Inflammatory macrophage treated with lipopolysaccharide for 4 hours (primary cell): ENCODE data around the gene OFD1.
A peak's percentile ranks its signal among the peaks of the same experiment; 100 is the strongest.
"Not testable (repeated sequence)": the region's sequence is repeated elsewhere in the genome, so short reads cannot be mapped to it uniquely, and the experiment has no call there.

Source experiments
- DNase-seq: peaks from one replicate; pipeline ENCODE4 v3.0.0-alpha.2; 2020

OFD1 gene

DNA sequence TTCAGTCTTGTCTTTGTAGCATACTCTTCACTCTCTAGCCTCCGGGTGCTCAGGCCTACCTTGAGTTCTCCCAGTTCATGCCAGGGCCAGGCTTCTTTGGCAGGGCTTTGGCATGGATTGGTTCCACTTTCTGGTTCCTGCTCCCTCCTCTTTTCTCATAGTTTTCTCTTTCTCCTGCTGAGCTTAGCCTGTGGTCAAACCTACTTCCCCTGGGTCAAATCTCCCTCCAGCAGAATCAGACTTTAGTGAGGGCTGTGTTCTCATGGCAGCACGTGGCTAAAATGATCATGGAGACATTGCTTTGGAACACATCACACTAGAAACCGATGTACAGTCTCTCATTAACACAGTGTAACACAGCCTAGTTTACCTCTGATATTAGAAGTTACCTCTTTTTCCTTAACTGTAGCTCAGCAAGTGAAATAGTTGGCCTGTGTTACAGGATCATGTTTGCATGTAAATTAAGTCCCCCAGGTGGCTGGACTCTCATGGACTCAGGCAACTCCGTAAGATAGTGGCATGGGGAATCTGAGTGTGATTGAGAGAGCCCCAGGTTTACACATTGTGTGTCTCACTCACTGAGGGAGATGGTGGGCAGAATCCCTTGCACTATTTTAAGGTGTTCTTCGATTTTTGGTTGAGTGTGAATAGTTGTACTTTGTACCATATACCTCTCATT is 32.3 kb upstream of the OFD1 start:
- peak; percentile 50 for DNase-seq

DNA sequence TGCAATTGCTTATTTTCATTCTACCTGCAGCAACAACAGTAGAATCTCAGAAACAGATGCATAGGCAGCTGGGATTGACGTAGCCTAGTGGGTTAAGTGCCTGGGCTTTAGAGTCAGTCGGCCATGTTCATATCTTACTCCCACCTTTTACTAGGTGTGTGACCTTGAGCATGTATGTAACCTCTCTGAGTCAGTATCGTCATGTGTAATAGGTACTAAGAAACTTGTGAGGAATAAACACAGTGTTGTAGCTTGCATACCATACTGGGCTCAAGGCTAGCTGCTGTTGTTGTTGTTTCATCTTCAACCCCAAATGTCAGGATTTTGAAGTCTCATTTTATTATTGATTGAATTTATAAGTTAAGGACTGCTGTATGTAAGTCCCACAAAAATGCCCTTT is 31.4 kb upstream of the OFD1 start:
- no peak for DNase-seq

- DNase-seq, result no peak
Measured at GRCh38 chrX:13703589-13703988, 31.0 kb upstream of the OFD1 start.

DNA sequence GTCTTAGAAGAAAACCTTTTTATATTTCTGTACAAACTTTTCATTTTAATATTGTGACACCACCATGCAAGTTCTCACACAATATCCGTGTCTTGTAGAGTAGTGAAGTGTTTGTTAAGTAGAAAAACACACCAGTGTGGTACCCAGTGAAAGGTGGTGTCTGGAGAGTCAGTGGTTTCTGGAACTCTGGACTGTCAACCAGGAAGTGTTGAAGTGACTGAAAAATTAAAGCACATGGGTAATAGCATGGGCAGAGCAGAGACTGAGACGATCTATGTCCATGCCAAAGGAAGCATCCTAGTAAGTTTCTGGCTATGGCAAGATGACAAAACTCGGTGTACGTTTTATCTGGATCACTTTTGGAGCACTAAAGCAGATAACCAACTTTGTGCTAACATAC is 23.4 kb upstream of the OFD1 start:
- DNase-seq, result no peak

DNA sequence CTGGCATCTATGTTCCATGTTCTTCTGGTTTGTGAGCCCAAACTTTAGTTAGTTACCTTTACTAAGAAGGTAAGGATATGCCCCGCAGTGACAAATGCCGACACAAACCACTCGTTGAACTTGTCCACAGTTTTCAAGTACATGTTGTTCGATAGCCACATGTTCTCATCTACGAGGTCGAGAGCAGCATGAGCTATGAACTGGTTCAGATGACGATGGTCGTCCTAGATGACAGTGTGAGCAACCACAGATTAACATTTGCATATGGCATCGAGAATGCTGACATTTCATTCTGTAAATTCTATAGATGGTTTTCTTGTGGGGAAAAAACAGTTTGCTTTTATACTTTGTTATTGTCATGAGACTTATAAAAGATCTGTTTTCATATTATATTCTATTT is 18.1 kb upstream of the OFD1 start:
- no peak for DNase-seq

DNA sequence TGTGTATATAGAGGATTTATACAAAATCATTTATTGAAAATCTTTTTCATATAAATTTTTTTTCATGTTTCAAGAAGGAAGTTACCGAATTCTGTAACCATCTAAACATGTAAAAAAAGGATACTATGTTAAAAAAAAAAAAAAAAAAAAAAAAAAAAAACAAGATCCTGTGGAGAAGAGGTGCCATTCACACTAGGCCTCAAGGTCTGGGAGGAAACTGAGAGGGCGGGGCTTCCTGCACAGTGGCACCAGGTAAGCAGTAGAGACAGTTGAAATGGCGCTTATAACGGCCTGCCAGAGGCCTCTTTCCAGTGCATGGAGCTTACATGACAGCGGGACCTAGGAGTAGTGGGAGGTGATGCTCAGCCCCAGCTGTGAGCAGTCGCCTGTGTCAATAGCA is 17.6 kb upstream of the OFD1 start:
- no peak for DNase-seq

DNA sequence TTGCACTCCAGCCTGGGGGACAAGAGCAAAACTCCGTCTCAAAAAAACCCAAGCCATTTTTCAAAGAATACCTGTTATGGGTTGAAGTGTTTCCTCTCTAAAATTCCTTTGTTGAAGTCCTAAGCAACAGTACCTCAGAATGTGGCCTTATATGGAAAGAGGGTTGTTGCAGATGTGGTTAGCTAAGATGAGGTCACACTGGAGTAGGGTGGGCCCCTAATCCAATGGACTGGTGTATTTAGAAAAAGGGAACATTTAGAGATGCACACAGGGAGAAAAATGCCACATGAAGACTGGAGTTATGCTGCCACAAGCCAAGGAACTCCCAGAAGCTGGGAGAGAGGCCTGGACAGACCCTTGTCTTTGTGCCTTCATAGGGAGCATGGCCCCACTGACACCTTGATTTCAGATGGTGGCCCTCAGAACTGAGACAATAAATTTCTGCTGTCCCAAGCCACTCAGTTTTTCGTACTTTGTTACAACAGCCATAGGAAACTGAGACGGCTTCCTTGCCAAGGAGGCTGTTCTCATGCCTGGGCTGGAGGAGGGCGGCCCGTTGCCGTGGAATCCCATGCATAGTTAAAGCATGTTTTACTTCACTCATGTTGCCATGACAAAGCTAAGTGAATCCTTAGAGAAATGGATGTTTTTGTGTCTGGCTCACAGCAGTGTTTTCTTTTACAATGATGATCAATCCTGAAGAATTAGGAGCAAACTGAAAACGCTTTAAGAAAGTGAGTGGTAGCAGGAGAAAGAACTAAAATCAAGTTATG is 16.7 kb upstream of the OFD1 start:
- DNase-seq, result no peak

GRCh38 chrX:13719192-13719856 is 15.2 kb upstream of the OFD1 start:
- DNase-seq, result no peak

GRCh38 chrX:13721371-13721770 is 13.2 kb upstream of the OFD1 start:
- DNase-seq, result no peak

DNA sequence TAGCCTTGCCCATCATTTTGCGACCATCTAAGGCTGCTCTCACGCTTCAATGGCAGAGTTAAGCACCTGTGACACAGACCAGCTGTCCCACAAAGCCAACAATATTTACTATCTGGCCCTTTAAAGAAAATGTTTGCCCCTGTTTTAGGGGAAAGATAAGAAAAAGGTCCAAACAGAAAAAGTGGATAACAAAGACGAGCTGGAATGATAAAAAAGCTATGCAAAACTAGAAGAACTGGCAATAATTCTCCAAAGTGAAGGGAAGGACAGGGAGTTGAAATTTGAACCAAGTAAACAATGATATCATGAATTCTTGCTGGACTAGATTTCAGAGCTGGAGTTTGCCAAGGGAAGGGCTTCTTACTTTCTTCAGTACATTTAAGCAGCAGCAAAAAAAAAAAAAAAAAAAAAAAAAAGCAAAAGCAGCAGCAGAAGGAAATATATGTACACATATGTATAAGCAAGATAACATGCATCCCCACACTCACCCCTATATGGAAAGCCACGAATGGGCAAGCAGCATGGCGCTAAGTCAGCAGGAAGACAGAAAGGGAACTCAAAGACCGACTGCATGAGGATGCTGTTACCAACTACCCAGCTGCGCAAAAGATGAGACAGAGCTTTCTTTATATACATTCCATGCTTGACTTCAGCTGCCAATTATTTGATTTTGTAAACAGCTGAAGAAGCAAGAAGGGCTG is 12.6 kb upstream of the OFD1 start:
- DNase-seq, result no peak

- not testable (repeated sequence) for DNase-seq
Measured at GRCh38 chrX:13724878-13725277, 9.7 kb upstream of the OFD1 start.

DNA sequence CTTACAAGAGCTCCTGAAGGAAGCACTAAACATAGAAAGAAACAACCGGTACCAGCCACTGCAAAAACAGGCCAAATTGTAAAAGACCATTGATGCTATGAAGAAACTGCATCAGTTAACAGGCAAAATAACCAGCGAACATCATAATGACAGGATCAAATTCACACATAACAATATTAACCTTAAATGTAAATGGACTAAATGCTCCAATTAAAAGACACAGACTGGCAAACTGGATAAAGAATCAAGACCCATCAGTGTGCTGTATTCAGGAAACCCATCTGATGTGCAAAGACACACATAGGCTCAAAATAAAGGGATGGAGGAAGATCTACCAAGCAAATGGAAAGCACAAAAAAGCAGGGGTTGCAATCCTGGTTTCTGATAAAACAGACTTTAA is 8.0 kb upstream of the OFD1 start:
- DNase-seq, result not testable (repeated sequence)

GRCh38 chrX:13730523-13730922 is 4.0 kb upstream of the OFD1 start:
- DNase-seq, result not testable (repeated sequence)

DNA sequence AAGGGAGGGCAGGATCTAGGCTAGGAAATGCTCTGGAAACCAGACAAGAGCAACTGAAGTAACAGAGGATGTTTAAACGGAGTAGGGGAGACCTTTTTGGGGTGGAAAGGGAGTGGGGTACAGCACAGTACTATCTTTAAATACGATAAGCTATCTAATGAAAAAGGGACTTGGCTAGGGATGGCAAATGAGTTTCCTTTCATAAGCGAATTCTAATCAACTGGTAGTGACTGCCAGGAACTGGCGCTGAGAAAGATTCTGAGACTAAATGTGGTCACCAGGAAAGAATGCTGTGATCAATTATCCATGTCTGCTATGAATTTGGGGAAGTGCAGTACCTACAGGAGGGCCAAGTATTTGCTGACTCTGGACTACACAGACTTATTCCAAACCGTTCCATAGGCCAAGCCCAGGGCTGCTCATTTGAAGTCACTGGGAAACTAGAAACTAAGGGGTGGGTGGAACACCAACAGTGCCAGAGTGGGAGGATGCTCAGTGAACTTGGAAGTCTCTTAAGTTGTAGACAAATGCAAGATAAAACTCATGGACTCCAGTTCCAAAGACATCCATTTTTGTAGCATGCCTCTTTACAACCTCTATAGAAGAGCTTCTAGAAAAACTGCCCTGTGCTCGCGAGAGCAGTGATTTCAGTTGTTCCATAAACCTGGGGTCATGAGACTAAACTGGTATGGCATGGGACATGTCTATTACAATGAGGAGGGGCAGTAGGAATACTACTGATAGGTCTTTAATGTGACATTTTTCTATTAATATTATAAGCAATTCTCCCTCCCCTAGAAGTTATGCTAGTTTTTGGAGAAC is 2.1 kb upstream of the OFD1 start:
- no peak for DNase-seq

DNA sequence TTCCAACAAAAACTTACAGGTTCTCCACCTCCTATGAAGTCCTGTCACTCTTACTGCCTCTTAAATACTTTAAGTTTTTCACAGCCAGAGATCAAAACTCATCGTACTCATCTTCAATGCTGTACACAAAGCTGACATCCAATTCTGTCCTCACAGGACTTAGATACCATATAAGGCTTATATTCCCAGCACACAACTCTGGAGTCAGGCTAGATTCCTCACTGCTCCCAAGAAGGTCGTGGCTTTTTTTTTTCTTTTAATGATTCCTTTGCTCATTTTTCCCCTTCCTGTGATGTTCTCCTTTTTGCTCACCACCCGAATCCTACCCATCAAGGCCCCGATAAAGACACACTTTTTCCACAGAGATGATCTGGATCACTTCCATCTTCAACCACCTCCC is 1.0 kb upstream of the OFD1 start:
- DNase-seq, result no peak

DNA sequence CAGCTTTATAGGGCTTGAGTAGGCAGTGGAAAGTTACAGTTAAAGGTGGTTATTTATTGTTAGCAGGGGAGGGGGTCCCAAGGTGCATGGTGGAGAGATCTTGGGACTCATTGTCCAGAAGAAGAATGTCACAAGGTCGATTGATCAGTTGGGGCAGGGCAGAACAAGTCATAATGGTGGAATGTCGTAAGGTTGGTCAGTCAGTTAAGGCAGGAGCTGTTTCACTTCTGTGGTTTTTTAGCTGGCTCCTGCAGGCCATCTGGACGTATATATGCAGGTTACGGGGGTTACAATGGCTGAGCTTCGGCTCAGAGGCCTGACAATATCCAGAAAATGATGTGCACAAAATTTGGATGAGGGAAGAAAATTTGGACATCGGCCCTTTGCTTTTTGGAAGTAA is 7.1 kb downstream of the OFD1 start:
- no peak for DNase-seq

DNA sequence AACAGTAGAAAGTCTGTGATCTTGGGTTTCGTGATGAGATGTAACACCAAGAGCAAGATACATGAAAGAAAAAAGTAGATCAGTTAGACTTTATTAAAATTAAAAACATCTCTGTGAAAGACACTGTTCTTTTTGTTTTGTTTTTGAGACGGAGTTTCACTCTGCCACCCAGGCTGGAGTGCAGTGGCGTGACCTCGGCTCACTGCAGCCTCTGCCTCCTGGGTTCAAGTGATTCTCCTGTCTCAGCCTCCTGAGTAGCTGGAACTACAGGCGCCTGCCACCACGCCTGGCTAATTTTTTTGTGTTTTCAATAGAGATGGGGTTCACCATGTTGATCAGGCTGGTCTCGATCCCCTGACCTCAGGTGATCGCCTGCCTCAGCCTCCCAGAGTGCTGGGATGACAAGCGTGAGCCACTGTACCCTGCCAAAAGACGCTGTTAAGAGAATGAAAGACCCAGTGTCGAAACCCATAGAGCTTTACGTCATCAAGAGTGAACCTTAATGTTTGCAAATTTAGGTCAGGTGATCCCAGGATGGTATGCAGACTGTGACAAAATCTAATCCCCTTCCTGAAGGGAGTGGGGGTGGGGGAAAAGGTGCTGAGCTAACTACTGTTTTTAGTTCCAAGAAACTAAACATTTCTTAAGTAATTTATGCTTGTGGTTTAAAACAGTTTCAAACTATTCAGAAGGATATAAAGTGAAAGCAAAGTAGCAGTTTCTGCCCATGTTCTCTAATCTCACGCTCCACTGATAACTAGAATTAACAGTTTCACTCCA is 8.0 kb downstream of the OFD1 start:
- DNase-seq, result peak; percentile 52

- peak; percentile 46 for DNase-seq
Measured at GRCh38 chrX:13747836-13748235, 13.3 kb downstream of the OFD1 start.

GRCh38 chrX:13748486-13748885 is 13.9 kb downstream of the OFD1 start:
- DNase-seq, result no peak

DNA sequence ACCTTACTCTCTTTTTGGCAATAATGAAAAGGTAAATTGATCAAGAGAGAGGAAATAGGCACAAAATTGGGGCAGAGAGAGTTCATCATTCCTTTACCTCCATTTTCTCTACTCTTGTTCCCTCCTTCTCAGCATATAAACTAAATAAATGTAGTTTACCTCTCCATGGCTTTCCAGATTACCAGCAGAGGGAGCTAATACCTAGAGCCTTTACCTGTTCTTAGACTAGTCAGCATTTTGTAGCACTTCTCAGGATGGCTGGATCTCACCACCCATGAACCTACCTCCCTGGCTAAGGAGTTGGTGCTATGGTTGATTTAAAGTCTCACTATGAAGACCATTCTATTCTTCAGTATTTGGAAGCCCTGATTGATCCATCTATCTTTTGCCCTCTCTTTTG is 15.7 kb downstream of the OFD1 start:
- DNase-seq, result no peak

DNA sequence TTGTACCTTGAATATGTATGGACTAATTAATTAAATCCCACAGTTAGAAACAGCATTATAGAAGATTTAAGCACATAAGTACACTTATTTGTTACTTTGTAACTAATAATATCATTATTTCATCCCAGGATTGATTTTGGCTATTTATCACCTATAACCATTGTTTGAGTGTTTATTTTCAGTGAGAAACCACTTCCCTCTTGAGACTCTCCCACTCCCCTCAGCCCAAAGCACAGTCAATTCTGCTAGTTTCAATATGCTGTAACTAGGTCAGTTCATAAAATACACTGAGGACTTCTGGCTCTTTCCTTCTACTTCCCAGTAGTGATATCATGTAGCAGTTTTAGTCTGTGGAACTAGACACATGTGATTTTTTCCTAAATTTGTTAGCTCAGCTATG is 16.3 kb downstream of the OFD1 start:
- DNase-seq, result peak; percentile 29

GRCh38 chrX:13752141-13752540 is 17.6 kb downstream of the OFD1 start:
- no peak for DNase-seq
